IPS-NIHi7 (cell line): ENCODE data around the gene LSM7.

Experiments used
- DNase-seq: peaks from one replicate; pipeline ENCODE4 v3.0.0; 2012; ENCODE audit warnings: mixed read lengths; ENCODE audit errors: extremely low spot score

Gene LSM7

DNA sequence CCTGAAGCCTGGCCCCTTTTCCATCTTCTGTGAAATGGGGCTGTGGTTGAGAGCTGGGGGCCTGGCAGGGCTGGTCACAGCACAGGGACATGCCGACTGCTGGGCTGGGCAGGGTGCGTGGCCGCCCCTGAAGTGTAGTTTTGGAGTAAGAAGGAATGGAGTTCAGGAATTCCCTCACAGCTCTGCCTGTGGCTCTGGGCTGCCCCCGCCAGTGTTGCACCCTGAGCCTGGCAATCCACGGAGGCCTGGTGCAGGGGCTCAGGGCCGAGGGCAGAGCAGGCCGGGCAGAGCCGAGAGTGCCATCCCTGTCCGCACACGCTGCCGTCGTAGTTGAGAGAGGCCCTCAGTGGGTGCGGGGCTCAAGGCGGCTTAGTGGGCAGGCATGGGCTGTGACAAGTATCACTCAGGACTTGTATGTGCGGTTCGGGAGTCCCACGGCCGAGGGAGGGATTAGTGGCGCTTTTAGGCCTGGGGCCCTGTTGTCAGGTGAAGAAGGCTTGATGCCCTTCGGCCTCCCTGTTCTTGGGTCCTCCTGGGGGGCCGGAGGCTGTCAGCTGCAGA, 9.7 kb upstream of the LSM7 start:
- no peak for DNase-seq

DNA sequence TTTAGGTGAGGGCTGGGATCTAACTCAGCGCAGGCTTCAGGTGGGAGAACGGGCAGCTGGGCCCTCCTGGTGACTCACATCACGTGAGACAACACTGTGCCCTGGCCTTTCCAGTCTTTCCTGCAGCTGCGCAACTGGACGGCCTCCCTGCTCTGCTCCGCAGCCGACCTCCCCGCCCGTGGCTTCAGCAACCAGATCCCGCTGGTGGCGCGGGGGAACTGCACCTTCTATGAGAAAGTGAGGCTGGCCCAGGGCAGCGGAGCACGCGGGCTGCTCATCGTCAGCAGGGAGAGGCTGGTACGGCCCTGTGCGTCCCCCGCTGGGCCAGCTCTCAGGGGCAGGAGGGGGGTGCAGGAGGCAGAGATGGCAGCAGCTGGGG, 8.9 kb upstream of the LSM7 start:
- DNase-seq = peak; percentile 66

DNA sequence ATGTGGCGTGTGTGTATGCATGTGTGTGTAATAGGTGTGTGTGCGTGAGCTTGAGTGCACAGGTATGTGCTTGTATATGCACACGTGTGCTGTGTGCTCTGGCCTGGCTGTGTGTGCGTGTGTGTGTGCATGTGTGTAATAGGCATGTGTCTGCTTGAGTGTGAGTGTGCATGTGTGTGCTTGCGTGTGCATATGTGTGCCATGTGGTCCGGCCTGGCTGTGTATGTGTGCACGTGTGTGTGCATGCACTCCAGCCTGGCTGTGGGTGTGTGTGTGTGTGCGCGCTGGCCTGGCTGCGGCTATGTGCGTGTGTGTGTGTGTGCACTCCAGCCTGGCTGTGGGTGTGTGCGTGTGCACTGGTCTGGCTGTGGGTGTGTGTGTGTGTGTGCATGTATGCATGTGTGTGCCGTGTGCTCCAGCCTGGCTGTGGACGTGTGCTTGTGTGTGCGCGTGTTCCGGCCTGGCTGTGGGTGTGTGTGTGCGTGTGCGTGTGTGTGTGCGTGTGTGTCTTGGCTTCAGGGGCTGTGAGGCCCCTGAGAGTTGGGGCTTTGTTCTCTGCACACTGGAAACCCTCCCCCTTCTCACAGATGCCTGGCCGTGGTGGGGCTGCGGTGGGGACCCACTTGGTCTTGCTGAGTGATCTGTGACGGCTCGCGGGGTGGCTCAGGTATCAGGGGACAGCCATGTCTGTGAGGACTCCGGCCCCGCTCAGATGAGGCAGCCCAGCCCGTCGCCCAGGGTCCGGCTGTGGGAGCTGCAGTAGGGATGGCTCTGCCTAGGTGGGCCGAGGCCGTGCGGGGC, 8.3 kb upstream of the LSM7 start:
- no peak for DNase-seq

DNA sequence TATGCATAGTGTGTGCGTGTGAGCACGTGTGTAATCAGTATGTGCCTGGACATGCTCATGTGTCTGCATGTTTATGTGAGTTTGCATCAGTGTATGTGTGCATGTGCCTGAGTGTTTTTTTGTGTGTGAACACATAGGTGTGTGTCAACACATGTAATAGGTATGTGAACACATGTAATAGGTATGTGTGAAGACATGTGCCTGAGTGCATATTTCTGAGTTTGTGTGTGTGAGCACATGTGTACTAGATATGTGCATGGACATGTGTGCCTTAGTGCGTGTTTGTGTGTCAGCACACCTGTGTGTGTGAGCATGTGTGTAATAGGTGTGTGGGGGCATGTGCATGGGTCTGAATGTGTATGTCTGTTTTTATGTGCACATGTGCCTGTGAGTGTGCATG, 7.5 kb upstream of the LSM7 start:
- no peak for DNase-seq

DNA sequence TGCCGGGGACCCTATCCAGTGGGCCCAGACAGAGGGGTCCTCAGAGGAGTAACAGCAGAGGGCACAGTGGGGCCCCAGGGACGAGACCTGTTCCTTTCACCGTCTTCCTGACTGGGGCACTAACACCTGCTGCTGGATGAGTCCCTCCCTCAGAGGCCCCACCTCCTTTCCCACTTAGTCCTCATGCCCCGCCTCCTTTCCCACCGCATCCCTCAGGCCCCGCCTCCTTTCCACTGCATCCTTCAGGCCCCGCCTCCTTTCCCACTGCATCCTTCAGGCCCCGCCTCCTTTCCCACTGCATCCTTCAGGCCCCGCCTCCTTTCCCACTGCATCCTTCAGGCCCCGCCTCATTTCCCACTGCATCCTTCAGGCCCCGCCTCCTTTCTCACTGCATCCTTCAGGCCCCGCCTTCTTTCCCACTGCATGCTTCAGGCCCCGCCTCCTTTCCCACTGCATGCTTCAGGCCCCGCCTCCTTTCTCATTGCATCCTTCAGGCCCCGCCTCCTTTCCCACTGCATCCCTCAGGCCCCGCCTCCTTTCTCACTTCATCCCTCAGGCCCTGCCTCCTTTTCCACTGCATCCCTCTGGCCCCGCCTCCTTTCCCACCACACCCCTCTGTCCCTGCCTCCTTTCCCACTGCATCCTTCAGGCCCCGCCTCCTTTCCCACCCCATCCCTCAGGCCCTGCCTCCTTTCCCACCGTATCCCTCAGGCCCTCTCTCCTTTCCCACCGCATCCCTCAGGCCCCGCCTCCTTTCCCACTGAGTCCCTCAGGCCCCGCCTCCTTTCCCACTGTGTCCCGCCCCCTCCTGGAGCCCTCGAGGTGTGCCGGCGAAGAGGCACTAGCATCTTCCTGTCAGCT, 6.8 kb upstream of the LSM7 start:
- no peak for DNase-seq

DNA sequence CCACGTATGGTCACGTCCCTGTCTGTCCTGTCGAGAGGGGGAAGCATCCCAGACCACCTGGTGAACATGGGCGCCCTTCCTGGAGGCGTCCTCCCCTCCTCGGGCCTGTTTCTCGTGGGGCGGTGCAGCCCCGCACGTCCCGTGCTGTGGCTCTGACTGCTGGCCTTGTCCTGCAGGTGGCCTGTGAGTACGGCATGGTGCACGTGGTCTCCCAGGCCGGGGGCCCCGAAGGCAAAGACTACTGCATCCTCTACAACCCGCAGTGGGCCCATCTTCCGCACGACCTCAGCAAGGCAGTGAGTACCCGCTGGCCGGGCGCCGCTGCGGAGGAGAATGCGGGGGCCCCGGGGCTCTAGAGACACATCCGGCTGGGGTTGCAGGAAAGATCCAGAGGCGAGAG, 6.0 kb upstream of the LSM7 start:
- DNase-seq = no peak

DNA sequence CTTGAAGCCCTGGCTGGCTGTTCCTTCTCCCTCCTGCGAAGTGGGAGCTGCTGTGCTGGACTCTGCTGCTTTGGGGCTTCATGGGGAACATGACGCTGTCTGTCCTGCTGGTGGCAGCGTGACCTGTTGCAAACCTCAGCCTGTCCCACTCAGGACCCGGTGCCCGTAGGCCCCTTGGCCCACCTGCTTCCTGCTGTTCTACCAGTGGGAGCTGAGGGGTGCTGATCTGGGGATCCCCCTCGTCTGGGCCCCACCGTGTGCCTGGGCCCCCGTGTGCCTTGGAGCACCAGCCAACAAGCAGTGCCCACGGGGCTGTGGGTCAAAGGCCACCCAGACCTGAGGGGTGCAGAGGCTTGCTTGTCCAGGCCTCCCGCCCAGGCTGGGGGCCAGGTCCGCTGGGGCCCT, 5.4 kb upstream of the LSM7 start:
- no peak for DNase-seq

DNA sequence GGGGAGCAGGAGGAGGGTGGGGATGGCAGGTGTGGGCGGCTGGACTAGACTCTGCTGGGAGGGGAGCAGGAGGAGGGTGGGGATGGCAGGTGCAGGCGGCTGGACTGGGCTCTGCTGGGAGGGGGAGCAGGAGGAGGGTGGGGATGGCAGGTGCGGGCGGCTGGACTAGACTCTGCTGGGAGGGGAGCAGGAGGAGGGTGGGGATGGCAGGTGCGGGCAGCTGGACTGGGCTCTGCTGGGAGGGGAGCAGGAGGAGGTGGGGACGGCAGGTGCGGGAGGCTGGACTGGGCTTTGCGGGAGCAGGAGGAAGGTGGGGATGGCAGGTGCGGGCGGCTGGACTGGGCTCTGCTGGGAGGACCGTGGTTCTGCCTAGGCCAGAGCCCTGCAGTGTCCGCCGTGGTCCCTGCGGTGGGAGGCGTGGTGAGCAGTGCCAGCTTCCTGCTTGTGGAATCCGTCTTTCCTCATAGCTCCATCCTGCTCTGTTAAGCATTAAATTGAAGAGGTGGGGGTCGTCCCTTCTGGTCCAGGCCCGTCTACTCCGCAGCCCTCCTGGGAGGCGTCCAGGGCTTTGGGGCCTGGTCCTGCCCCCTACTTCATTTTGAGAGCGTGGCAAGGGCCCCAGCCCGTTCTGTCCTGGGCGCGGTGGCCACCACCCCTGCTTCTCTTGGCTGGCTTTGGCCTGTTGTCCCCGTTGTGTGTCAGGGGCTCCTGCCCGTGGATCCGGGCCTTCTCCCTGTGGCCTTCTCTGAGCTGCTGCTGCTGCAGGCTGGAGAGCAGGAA, 4.8 kb upstream of the LSM7 start:
- DNase-seq = no peak

DNA sequence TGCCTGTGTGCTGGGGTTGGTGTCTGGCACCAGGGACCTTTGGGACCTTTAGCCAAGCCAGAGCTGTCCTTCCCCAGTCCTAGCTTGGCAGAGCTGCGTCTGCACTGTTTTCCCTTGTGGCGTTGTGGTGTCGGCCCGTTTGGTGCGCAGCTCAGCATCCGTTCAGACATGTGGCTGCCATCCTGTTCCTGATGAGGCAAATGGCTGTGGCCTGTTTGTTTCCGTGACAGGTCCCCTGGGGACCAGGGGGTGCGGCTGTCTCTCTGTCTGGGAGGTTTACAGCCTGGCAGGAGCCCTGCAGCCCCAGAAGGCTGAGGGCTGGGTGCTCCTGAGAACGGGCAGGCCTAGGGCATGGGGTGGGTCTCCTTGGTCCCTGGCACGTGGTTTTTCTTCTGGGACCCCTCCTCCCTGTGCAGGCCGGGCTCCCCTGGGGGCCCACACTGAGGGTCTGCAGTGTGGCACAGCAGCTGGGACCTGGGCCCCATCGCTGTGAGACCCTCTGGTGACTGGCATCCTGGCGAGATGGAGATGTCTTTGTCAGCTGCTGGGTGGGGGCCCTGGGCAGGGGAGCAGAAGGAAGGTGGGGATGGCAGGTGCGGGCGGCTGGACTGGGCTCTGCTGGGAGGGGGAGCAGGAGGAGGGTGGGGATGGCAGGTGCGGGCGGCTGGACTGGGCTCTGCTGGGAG, 4.1 kb upstream of the LSM7 start:
- DNase-seq = no peak

DNA sequence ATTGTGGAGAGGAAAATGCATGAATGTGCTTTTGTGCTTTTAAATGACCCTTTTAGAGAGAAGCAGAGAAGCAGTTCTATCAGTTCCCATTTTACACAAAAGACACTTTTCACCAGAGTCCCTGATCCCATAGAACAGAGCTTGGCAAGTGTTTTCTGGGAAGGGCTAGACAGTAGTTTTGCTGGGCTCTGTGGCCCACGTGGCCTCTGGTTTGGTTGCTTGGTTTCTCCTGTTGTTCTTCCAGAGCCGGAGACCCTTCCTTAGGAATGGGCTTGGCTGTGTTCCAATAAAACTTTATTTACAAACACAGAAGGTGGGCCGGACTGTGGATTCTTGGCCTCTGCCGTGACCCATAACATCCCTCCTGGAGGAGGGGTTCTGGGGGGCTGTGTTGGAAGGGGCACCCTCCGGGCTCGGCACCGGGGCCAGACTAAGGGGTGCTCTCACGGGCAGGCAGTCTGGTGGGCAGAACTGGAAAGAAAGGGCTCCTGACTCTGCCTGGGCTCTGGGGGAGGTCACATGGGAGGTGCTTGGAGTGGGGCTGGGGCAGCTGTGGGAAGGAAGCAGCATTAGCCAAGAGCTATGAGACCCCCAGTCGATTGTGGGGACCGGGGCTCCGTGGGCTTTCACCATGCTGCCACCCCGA, 3.3 kb upstream of the LSM7 start:
- DNase-seq = no peak

DNA sequence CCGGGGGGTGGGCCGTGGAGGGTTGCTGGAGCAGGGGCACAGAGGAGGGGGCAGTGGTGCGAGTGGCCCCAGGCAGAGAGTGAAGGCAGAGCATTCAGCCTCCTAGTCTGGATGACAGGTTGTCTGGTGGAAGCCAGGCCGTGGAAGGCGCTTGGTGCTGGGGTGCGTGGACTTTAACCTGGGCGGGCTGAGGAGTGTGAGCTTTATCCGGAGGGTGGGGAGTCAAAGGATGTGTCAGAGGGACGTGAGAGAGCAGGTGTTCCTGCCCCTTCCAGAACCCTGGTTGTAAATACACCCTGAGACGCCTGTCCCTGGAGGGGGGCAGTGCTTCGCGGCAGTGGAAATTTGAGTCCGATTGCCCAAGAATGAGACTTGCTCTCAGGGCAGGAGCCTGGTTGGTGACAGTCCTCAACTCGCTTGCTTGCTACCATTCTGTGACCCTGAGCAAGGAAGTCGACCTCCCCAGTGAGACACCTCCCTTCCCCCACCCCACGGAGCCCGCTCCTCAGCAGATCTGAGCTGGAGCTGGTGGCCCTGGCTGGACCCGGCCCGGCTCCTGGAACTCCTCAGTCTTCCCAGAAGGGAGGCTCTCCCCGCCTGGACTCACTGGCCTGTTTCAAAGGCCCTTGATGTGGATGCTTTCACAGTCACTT, 2.4 kb upstream of the LSM7 start:
- DNase-seq = no peak

DNA sequence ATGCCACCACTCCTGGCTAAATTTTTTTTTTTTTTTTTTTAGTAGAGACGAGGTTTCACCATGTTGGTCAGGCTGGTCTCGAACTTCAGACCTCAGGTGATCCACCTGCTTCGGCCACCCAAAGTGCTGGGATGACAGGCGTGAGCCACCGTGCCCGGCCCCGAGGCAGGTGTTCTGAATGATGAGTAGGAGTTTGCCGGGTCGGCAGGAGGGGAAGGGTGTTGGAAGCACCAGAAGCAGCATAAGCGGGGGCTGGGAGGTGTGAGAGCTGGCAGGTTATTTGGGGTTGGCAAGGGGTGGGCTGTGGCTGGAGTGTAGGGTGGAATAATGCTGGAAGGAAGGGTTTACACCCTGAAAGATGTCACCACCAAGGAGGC, 1.9 kb upstream of the LSM7 start:
- DNase-seq = no peak

DNA sequence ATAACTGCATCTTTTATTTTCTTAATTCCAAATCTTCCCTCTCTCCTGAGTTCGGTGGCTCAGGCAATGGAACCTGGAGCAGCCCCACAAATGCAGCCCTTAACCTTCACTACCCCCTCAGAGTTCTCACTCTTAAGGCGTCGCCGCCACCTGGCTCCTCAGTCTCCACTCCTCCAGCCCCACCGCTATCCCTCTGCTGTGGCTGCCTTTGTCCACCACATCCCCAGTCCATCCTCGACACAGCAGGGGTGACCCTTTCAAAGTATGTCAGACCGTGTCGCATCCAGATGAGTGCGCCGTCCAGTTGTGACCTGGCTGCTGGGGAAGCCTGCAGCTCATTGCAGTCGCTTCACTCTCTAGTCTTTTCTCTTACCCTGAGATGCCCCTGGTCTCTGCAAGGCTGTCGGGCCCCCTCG, 1.1 kb upstream of the LSM7 start:
- DNase-seq = no peak

DNA sequence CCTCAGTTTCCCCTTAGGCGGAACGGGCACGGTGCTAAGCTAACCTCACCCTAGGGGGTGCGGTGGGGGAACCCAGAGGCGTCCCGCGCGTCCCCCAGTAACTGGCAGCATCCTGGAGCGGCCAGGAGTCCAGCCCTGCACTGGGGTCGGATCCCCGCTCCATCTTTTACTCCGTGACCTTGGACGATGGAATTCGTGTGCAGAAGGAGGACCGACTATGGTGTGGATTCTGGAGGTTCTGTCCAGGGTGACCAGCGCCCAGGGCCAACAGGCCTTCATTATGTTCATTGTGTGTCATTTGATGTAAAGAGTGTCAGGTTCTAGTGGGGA, 728 bp upstream of the LSM7 start:
- DNase-seq = no peak

DNA sequence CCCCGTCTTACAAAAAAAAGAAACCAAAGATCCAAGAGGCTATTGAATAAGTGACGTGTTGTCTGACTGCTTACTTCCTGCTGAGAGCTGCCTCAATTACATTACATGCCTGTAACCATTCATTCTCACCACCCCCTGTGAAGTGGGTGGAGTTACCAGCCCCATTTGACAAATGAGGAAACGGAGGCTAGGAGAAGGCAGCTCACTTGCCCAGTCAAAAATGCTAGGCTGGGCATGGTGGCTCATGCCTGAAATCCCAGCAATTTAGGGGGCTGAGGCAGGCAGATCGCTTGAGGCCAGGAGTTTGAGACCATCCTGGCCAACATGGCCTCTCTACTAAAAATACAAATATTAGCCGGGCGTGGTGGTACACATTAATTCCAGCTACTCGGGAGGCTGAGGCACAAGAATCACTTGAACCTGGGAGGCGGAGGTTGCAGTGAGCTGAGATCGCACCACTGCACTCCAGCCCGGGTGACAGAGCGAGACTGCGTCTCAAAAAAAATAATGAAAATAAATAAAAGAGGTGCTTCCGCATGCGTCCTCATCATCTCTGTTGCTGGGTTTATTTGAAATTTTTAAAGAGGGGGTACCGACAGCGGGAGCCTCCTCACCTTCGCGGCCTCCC, 499 bp downstream of the LSM7 start:
- DNase-seq = peak; percentile 68

DNA sequence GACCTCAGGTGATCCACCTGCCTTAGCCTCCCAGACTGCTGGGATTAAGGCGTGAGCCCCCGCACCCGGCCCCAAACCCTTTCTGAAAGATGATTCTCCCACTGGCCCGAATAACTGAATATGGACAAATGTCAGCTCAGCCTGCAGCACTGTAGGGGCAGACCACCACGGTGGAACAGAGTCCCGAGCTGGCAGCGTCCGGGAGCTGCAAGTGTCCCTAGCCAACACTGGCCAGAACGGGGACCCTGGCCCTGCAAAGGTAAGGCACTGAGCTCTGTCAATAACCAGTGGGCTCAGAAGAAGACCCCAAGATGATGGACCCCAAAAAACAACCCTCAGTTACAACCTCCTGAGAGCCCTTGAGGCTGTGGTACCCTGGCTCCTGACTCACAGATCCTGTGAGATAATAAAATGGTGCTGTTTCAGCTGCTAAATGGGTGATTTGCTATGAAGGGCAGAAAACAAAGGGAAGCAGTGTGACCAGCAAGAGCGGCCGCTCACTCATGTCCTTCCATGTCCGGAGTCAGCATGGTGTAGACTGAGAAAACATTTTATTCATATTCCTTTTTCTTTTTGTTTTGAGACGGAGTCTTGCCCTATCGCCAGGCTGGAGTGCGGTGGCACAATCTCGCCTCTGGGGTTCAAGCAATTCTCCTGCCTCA, 1.6 kb downstream of the LSM7 start:
- DNase-seq = no peak

DNA sequence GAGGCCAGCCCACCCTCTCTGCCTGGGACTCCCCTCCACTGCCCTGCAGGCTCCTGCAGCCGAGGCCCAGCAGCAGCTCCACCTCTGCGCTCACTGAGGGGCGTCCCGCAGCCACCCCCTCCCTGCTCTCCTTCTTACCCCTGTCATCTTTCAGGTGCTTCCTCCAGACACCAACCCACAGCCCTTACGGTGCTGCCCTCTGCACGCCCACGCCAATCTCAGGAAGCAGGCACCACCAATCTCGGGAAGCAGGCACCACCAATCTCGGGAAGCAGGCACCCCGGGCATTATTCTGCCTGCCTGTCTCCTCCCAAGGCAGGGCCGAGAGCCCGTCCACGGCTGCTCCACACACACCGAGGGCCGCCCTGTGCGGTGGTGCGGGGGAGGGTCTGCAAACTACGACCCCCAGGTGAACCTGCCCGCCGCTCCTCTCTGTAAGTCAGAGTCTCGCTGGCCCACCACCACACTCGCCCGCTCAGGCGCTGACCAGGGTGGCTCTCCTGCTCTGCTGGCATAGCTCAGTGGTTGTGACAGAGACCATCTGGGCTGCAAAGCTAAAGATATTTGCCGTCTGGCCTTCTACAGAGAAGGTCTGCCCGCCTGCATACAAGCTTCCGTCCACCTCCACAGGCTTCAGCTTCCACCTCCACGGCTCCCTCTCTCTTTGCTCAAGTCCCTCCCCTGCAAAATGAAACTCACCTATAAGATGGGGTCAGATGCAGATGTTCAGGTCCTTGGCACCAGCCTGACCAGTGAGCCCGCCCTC, 2.9 kb downstream of the LSM7 start:
- DNase-seq = no peak

DNA sequence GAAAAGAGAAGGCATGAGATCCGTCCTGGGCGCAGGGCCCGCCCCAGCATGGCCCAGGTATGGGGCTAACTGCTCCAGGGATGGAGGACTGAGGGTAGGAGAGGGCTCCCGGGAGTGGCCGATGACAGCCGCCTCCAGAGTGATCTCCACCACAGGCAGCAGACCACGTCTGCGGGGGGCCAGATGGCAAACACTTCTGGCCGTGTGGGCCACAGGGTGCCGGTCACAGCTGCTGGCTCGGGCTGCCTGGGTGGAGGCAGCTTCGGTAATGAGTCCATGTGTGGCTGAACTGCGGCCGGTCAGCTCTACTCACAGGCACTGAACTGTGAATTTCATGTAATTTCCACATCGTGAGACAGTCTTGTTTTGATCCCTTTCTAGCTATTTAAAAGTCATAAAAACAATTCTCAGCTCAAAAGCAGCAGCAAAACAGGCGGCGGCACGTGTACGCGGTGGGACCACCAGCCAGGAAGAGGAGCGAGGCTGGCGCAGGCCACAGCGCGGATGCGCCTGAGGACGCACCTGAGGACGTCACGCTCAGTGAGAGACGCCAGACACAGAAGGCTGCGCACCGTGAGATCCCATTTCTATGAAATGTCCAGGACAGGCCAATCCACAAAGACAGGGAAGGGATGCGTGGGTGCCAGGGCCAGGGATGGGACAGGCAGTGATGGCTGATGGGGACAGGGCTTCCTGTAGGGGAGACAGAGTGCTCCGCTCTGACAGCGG, 4.0 kb downstream of the LSM7 start:
- no peak for DNase-seq
